Subcutaneous adipose tissue (tissue), 4 donors: ENCODE data around the gene CRYGN. TPM values are rescaled to one million over a fixed set of nuclear protein-coding genes. Genes with fewer than 3 reads are reported as not detected.

Experiments
- CTCF ChIP-seq: fragments of 450-650 bp; IDR thresholded peaks from one replicate; pipeline ENCODE4 v1.5.1; 2016; ENCODE audit warnings: low read depth, mild to moderate bottlenecking, control low read depth, antibody characterized with exemption, moderate library complexity
- total RNA-seq, 4 donors: library from RNA; depleted of rRNA; stranded (reverse); fragments of >200 nt; gene quantifications; one replicate each; pipeline ENCODE4 v1.1.0, GENCODE V29; 2016

CRYGN gene
- total RNA-seq, 4 donors from 2014 or later, result 1.3 TPM; not detected in 3

GRCh38 chr7:151386301-151387160, 53.4 kb downstream of the CRYGN start:
- no peak for TF ChIP-seq CTCF

GRCh38 chr7:151385626-151386300, 54.2 kb downstream of the CRYGN start:
- TF ChIP-seq CTCF, result no peak

- no peak for TF ChIP-seq CTCF
These were observed 54.9 kb downstream of the CRYGN start for GRCh38 chr7:151384776-151385625.

GRCh38 chr7:151384352-151384697, 55.6 kb downstream of the CRYGN start:
- no peak for TF ChIP-seq CTCF

- TF ChIP-seq CTCF, result no peak
These were observed 56.1 kb downstream of the CRYGN start for GRCh38 chr7:151383638-151384351.

- no peak for TF ChIP-seq CTCF
These were observed 57.7 kb downstream of the CRYGN start for GRCh38 chr7:151382079-151382885.
